HG03025 (cell line): ENCODE measurements around the gene TNK2.
"Not testable (repeated sequence)": the region's sequence is repeated elsewhere in the genome, so short reads cannot be mapped to it uniquely, and the experiment has no call there.

Experiments
- ATAC-seq: cut with Tn5 transposase; IDR thresholded peaks from one replicate; pipeline ENCODE4 v1.9.1; 2021; ENCODE audit warnings: mild to moderate bottlenecking, moderate library complexity; ENCODE audit not compliant: unreplicated experiment, low FRiP score

Gene TNK2

GRCh38 chr3:195824425-195825190 lies 83.7 kb downstream of the TNK2 start:
- ATAC-seq, result not testable (repeated sequence)

GRCh38 chr3:195823999-195824398 lies 84.4 kb downstream of the TNK2 start:
- no peak for ATAC-seq

GRCh38 chr3:195823280-195823679 lies 85.1 kb downstream of the TNK2 start:
- ATAC-seq, result no peak

GRCh38 chr3:195822131-195822696 lies 86.1 kb downstream of the TNK2 start:
- no peak for ATAC-seq

- ATAC-seq, result no peak
These were observed 86.8 kb downstream of the TNK2 start for GRCh38 chr3:195821403-195822130.

GRCh38 chr3:195820901-195821300 lies 87.5 kb downstream of the TNK2 start:
- no peak for ATAC-seq

GRCh38 chr3:195820186-195820585 lies 88.2 kb downstream of the TNK2 start:
- ATAC-seq, result no peak

- no peak for ATAC-seq
These were observed 90.0 kb downstream of the TNK2 start for GRCh38 chr3:195818301-195818700.

GRCh38 chr3:195817578-195818135 lies 90.7 kb downstream of the TNK2 start:
- ATAC-seq, result no peak

GRCh38 chr3:195816276-195816913 lies 92.0 kb downstream of the TNK2 start:
- not testable (repeated sequence) for ATAC-seq

- no peak for ATAC-seq
These were observed 93.1 kb downstream of the TNK2 start for GRCh38 chr3:195815169-195815771.

GRCh38 chr3:195813916-195814640 lies 94.3 kb downstream of the TNK2 start:
- ATAC-seq, result no peak
